Testis (tissue), 2 donors: ENCODE measurements around the gene IPO7.

ENCODE experiments used
- POLR2A ChIP-seq: fragments of 450-650 bp; IDR thresholded peaks from one replicate; pipeline ENCODE4 v1.6.1; 2017; ENCODE audit warnings: antibody characterized with exemption, mild to moderate bottlenecking, moderate library complexity
- TF ChIP-seq, protein P1 (sequence below), 3 experiments: fragments of 450-650 bp in 2 of 3; fragments of 200-600 bp in 1 of 3; sonication (generic) in 1 of 3; IDR thresholded peaks; one replicate each; pipeline ENCODE4 v1.5.1; 2016 to 2019; ENCODE audit warnings: antibody characterized with exemption in 3 of 3, mild to moderate bottlenecking in 2 of 3, moderate library complexity in 1 of 3

DNA sequence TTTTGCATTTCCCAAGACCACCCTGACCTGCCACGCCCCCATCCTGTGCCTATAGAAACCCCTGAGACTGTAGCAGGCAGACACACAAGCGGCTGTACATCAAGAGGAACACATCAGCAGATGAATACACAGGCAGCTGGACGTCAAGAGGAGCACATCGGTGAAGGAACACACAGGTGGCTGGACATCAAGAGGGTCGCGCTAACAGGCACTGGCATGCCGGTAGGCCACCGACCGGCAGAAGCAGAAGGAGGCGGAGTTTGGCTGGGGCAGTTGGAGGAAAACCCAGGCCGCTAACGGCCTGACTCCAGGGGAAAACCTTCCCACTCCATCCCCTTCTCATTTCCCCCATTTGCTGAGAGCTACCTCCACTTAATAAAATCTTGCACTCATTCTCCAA is 5.4 kb upstream of the IPO7 start:
- TF ChIP-seq, protein P1, sequence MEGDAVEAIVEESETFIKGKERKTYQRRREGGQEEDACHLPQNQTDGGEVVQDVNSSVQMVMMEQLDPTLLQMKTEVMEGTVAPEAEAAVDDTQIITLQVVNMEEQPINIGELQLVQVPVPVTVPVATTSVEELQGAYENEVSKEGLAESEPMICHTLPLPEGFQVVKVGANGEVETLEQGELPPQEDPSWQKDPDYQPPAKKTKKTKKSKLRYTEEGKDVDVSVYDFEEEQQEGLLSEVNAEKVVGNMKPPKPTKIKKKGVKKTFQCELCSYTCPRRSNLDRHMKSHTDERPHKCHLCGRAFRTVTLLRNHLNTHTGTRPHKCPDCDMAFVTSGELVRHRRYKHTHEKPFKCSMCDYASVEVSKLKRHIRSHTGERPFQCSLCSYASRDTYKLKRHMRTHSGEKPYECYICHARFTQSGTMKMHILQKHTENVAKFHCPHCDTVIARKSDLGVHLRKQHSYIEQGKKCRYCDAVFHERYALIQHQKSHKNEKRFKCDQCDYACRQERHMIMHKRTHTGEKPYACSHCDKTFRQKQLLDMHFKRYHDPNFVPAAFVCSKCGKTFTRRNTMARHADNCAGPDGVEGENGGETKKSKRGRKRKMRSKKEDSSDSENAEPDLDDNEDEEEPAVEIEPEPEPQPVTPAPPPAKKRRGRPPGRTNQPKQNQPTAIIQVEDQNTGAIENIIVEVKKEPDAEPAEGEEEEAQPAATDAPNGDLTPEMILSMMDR (IDR thresholded peaks at IDR 0.05) = no peak
- no peak for TF ChIP-seq POLR2A
